Forelimb muscle (tissue), 1 donor: ENCODE data around the gene MOCOS. TPM values are rescaled to one million over a fixed set of nuclear protein-coding genes. Genes with fewer than 3 reads are reported as not detected.
"Not testable (repeated sequence)": the region's sequence is repeated elsewhere in the genome, so short reads cannot be mapped to it uniquely, and the experiment has no call there.

ENCODE experiments used
- DNase-seq: peaks from one replicate; pipeline ENCODE4 v3.0.0-alpha.2; 2013; ENCODE audit warnings: low read depth
- polyA plus RNA-seq: library from polyadenylated mRNA; unstranded; fragments of 120-200 nt; gene quantifications from one replicate; pipeline ENCODE4 v1.2.1, GENCODE V29; 2013; ENCODE audit not compliant: insufficient read length

MOCOS gene
- polyA plus RNA-seq, 1 donor, result 0.14 TPM

DNA sequence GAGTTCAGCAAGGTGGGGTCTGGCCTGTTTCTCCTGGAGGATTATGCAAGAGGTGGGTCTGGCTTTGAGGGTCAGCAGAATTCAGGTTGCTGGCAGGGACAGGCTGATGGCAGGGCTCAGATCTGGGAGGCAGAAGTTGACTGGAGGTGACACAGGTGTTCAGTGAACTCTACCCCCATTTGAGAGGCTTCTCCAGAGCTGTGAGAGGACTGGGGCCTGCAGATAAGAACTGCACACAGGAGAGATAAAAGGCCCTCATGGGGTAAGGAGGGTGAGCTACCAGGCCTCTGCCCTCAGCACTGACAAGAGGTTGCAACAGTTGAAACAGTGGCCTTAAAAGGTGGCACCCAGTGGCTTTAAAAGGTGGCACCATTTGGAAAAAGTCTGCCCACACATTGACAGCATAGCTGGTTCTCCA, 13.1 kb downstream of the MOCOS start:
- no peak for DNase-seq

GRCh38 chr18:36201765-36202164, 14.5 kb downstream of the MOCOS start:
- DNase-seq, result no peak

GRCh38 chr18:36203360-36203895, 16.1 kb downstream of the MOCOS start:
- no peak for DNase-seq

- no peak for DNase-seq
Measured at GRCh38 chr18:36205166-36205565, 17.9 kb downstream of the MOCOS start.

DNA sequence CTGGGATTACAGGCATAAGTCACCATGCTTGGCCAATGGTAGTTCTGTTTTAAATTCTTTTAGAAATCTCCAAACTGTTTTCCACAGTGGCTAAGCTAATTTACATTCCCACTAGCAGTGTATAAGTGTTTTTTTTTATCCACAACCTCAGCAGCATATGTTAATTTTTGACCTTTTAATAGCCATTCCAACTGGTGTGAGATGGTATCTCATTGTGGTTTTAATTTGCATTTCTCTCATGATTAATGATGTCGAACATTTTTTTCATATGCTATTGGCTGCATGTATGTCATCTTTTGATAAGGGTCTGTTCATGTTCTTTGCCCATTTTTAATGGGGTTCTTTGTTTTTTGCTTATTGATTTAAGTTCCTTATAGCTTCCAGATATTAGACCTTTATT, 20.0 kb downstream of the MOCOS start:
- no peak for DNase-seq

DNA sequence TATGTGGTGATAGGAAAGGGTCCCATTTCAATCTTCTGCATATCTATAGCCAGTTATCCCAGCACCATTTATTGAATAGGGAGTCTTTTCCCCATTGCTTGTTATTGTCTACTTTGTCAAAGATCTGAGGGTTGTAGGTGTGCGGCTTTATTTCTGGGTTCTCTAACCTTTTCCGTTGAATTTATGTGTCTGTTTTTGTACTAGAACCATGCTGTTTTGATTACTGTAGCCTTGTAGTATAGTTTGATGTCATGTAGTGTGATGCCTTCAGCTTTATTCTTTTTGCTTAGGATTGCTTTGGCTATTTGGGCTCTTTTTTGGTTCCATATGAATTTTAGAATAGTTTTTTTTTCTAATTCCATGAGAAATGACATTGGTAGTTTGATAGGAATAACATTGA, 20.7 kb downstream of the MOCOS start:
- not testable (repeated sequence) for DNase-seq

DNA sequence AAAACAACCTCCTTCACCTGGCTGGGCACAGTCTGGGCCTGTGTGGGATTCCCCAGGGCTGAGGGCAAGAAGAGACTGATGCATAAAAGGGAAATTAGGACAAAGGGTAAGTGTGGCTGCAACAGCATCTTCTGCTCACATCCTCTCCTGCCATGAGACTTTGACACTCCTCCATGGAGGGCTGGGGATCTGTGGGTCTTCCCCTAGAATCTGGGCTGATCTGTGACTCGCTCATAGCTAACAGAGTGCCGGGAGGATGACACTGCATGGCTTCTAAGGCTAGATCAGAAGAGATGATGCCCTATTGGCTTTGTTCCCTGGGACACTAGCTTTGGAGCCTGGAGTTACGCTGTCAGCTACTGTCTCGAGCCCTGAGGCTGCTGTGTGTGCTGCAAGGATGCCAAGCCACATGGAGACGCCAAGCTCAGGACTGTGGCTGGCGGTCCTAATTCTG, 24.3 kb downstream of the MOCOS start:
- no peak for DNase-seq

- peak; percentile 6 for DNase-seq
Measured at GRCh38 chr18:36212301-36213171, 25.2 kb downstream of the MOCOS start.

DNA sequence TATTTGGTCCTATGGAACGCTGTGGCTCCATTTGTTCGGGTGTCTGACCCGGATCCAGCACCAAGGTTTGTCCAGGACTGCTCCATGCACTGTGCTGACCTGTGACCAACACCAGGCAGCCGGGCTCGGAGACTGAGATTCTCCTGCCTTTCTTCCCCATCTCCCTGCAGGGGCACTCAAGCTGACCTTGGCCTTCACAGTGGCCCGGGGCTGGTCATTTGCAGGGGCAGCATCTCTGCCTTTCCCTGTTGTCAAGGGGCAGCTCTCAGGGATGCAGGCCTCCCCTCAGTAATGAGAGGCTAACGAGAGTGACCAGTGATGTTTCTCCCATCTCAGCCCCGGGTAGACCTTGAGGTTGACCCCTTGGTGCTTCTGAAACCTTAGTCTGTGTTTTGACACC, 27.5 kb downstream of the MOCOS start:
- no peak for DNase-seq

DNA sequence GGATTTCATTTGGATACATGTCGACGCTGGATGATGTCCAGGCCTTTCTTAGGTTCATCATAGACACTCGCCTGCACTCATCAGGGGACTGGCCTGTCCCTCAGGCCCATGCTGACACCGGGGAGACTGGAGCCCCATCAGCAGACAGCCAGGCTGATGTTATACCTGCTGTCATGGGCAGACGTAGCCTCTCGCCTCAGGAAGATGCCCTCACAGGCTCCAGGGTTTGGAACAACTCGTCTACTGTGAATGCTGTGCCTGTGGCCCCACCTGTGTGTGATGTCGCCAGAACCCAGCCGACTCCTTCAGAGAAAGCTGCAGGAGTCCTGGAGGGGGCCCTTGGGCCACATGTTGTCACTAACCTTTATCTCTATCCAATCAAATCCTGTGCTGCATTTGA, 28.3 kb downstream of the MOCOS start:
- DNase-seq, result no peak

DNA sequence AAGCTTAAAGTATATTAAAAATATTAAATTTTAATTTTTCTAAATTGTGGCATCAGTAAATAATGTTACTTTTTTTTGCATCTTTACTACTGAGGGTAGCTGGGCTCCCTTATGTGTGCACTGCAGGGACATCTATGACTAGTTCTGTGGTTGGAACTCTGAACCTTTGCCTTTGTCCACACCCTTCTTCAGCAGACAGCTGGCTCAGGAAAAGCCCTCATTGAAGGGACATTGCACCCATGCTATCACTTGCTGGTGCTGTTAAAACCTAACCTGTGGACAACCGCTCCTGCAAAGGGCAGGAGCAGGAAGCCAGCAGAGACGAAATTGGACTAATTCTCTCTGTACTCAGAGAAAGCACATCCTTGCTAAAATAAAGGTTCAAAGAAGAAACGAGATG, 30.1 kb downstream of the MOCOS start:
- DNase-seq, result no peak

DNA sequence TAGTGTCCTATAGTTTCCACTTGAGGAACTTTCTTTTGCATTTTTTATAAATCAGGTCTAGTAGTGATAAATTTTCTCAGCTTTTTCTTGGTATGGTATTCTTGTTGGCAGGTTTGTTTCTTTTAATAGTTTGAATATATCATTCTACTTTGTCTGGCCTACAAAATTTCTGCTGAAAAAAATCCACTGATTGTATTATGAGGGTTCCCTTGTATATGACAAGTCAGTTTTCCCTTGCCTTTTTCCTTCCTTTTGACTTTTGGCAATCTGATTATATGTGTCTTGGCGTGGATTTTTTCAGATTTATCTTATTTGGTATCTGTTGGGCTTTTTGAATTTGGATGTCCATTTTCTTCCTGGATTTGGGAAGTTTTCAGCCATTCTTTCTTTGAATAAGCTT, 41.9 kb downstream of the MOCOS start:
- DNase-seq, result no peak

DNA sequence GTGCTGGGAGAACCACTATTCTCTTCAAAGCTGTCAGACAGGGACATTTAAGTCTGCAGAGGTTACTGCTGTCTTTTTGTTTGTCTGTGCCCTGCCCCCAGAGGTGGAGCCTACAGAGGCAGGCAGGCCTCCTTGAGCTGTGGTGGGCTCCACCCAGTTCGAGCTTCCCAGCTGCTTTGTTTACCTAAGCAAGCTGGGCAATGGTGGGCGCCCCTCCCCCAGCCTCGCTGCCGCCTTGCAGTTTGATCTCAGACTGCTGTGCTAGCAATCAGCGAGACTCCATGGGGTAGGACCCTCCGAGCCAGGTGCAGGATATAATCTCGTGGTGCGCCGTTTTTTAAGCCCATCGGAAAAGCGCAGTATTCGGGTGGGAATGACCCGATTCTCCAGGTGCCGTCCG, 53.2 kb downstream of the MOCOS start:
- DNase-seq, result not testable (repeated sequence)

DNA sequence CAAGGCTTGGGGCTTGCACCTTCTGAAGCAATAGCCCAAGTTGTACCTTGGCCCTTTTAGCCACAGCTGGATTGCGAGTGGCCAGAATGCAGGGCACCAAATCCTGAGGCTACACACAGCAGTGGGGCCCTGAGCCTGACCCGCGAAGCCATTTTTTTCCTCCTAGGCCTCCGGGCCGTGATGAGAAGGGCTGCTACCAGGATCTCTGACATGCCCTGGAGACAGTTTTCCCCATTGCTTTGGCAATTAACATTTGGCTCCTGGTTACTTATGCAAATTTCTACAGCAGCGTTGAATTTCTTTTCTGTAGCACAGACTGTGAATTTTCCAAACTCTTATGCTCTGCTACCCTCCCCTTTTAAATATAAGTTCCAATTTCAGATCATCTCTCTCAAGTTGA, 54.5 kb downstream of the MOCOS start:
- DNase-seq, result no peak

- DNase-seq, result no peak
Measured at GRCh38 chr18:36247036-36247435, 59.7 kb downstream of the MOCOS start.

GRCh38 chr18:36249392-36249791, 62.1 kb downstream of the MOCOS start:
- no peak for DNase-seq

DNA sequence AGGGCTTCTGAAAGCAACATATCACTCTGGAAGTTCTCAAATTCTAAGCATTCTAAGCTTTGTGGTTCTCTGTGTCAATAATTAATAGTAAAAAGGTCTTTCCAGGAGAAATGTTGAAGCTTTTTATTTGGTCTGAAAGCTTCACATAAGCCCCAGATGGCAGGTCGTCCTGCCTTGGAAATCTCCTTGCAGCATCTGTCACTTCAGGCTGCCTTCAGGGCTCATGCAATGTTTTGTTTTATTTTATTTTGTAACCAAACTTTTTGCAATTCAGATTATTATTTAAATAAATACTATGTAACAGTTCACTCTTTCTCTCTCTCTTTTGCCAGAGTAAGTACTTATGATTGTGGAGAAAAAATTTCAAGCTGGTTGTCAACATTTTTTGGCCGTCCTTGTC, 63.5 kb downstream of the MOCOS start:
- no peak for DNase-seq

- no peak for DNase-seq
Measured at GRCh38 chr18:36255072-36255698, 67.9 kb downstream of the MOCOS start.

DNA sequence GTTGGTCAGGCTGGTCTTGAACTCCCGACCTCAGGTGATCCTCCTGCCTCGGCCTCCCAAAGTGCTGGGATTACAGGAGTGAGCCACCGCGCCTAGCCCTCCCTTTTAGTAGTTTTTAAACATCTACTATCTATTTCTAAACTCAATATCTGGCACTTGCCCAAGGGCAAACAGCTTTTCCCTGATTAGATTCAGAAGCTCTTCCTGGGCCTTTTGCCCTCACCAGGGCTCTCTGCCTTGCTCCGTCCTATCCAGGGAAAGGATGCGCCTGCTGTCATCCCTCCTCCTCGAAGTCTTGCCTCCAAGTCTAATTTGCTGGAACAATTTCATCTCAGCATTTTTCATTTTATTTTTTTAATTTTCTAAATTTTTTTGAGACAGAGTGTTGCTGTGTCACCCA, 68.8 kb downstream of the MOCOS start:
- no peak for DNase-seq

GRCh38 chr18:36262971-36263370, 75.7 kb downstream of the MOCOS start:
- DNase-seq, result no peak

DNA sequence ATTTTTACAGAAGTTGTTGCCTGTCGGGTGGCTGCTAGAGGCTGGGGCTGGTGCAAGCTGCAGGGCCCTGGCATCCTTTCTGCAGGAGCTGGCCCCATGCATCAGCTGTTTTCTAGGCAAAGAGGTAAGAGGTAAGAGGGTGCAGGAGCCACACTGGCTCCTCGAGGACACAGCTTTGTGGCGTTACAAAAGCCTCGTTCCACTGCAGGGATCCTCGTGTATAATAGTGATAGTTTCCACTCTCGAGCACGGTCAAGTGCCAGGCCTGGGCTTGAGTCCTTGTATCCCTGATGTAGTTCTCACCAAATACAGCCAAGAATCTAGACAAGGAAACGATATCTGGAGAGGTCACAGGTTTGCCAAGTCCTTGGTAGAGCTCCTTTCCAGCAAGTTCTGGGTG, 77.0 kb downstream of the MOCOS start:
- no peak for DNase-seq

DNA sequence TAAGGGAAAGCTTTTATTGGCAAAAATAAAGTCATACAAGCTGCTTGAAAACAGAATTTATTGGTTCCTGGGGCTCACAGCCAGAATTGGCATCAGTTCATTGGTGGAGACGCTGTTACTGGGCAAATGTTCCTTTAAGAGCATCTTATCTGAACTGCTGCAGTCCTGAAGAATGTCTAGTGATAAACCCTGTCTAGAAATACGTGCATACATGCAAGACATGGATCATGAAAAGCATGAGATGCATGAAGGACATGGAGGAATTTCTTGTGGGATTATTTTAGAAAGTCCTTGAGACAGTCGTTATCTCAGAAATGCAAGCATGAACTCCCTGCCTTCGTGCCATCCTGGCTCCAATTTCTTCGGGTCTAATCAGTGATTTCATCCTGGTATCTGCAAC, 77.7 kb downstream of the MOCOS start:
- DNase-seq, result no peak

DNA sequence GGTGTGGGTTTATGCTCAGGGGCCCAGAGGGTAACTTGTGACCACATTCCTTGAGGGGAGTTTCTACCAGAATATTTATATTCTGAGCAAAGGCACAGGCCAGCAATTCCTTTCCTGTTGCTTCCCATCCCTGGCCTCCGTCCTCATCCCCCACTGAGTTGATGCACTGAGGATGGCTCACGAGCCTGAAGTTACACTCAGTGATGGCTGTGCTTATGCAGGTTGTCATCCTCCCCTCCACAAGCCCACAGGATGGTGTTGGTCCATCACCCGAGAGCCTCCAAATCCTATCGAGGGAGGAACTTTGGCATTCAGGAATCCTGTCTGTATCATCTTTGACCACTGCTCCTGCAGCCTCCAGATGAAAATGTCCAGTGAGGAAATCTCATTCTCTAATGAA, 81.9 kb downstream of the MOCOS start:
- DNase-seq, result no peak
